ENCODE results near the gene NEUROD2. TPM values are rescaled to one million over a fixed set of nuclear protein-coding genes. Genes with fewer than 3 reads are reported as not detected.

NEUROD2 gene
- total and polyA plus RNA-seq, 10 of the 15 experiments (the other 5 are each of a cell fraction or from before 2014, with no cell fraction given) = not detected

DNA sequence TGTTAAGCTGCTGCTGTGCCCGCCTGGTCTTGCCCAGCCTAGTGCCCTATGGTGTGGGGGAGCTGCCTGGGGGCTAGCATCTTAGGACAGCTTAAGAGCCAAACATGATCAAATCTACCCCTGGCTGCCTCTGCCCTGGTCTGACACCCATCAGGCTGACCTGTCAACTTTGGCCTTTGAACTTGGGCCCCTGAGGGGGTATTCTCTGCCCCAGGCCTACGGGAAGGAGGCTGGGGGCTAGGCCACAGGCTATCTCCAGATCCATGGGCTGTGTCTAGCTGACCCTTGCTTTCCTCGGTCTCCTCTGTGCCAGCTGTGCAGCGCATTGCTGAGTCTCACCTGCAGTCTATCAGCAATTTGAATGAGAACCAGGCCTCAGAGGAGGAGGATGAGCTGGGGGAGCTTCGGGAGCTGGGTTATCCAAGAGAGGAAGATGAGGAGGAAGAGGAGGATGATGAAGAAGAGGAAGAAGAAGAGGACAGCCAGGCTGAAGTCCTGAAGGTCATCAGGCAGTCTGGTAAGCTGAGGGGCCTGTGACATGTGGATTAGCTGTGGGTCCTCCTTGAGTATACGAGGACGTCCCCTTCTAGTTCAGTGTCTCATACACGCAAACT, 26.0 kb upstream of the NEUROD2 start:
- SMC1A ChIA-PET (ENCODE audit: uncharacterized antibody, unreplicated experiment) = interaction anchor here (2.9 kb wide), 1 partner anchor 10 kb away, joined by 10 read pairs; no protein-coding TSS in a partner anchor
- 36% methylated on average over 8 of the region's 8 CpGs for WGBS (ENCODE audit: insufficient coverage, insufficient replicate concordance, low lambda C conversion rate, missing lambda C conversion rate)
- H3K4me2 ChIP-seq (ENCODE audit: control insufficient read depth, insufficient read depth) = no peak overlapping the region
- no peaks in the 10 kb centered on the region for H3K36me3 ChIP-seq (ENCODE audit: control insufficient read depth in 2 of 2, insufficient read depth in 2 of 2, low read length in 1 of 2)
- H3K9me3 ChIP-seq (replicated peaks; ENCODE audit: control insufficient read depth, insufficient read depth, low read length) = no peaks in the 10 kb centered on the region
- H3K9ac ChIP-seq (ENCODE audit: control insufficient read depth, insufficient read depth, low read length) = no peak overlapping the region
- peaks cover 13% of the 10 kb centered on the region for H3K4me1 ChIP-seq (ENCODE audit: control insufficient read depth, insufficient read depth, low read length)
- TF ChIP-seq, protein P1, sequence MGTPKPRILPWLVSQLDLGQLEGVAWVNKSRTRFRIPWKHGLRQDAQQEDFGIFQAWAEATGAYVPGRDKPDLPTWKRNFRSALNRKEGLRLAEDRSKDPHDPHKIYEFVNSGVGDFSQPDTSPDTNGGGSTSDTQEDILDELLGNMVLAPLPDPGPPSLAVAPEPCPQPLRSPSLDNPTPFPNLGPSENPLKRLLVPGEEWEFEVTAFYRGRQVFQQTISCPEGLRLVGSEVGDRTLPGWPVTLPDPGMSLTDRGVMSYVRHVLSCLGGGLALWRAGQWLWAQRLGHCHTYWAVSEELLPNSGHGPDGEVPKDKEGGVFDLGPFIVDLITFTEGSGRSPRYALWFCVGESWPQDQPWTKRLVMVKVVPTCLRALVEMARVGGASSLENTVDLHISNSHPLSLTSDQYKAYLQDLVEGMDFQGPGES (IDR thresholded peaks at IDR 0.05) = no peak
- TF ChIP-seq, protein P2, sequence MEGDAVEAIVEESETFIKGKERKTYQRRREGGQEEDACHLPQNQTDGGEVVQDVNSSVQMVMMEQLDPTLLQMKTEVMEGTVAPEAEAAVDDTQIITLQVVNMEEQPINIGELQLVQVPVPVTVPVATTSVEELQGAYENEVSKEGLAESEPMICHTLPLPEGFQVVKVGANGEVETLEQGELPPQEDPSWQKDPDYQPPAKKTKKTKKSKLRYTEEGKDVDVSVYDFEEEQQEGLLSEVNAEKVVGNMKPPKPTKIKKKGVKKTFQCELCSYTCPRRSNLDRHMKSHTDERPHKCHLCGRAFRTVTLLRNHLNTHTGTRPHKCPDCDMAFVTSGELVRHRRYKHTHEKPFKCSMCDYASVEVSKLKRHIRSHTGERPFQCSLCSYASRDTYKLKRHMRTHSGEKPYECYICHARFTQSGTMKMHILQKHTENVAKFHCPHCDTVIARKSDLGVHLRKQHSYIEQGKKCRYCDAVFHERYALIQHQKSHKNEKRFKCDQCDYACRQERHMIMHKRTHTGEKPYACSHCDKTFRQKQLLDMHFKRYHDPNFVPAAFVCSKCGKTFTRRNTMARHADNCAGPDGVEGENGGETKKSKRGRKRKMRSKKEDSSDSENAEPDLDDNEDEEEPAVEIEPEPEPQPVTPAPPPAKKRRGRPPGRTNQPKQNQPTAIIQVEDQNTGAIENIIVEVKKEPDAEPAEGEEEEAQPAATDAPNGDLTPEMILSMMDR (IDR thresholded peaks at IDR 0.05 in 2 of 3, conservative IDR thresholded peaks at IDR 0.05 in 1 of 3; ENCODE audit: control insufficient read depth in 2 of 3, extremely low read depth in 1 of 3, insufficient read depth in 1 of 3, low read depth in 3 of 3, low read length in 3 of 3) = no peak
- TF ChIP-seq, protein P3, sequence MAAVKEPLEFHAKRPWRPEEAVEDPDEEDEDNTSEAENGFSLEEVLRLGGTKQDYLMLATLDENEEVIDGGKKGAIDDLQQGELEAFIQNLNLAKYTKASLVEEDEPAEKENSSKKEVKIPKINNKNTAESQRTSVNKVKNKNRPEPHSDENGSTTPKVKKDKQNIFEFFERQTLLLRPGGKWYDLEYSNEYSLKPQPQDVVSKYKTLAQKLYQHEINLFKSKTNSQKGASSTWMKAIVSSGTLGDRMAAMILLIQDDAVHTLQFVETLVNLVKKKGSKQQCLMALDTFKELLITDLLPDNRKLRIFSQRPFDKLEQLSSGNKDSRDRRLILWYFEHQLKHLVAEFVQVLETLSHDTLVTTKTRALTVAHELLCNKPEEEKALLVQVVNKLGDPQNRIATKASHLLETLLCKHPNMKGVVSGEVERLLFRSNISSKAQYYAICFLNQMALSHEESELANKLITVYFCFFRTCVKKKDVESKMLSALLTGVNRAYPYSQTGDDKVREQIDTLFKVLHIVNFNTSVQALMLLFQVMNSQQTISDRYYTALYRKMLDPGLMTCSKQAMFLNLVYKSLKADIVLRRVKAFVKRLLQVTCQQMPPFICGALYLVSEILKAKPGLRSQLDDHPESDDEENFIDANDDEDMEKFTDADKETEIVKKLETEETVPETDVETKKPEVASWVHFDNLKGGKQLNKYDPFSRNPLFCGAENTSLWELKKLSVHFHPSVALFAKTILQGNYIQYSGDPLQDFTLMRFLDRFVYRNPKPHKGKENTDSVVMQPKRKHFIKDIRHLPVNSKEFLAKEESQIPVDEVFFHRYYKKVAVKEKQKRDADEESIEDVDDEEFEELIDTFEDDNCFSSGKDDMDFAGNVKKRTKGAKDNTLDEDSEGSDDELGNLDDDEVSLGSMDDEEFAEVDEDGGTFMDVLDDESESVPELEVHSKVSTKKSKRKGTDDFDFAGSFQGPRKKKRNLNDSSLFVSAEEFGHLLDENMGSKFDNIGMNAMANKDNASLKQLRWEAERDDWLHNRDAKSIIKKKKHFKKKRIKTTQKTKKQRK (IDR thresholded peaks at IDR 0.05; ENCODE audit: low read depth, low read length) = no peak
- peaks cover 17% of the 10 kb centered on the region for H3K79me2 ChIP-seq (ENCODE audit: control insufficient read depth, insufficient read depth, low read length)
- in situ Hi-C loops (cut with MboI) = no loop called here
- no TSS peak for BruUV-seq (replicated peaks)
- ATAC-seq (no peak), FAIRE-seq (no peak), DNase-seq (ENCODE audit: low read depth, low spot score) (no peak)
- H3K4me3 ChIP-seq = no peak overlapping the region
- POLR2A ChIA-PET = interaction anchor here (0.9 to 1.3 kb wide), 2 partner anchors 43 to 96 kb away, joined by 3 to 4 read pairs; partner anchors contain the start of gene MIEN1
- H3K27me3 ChIP-seq (replicated peaks in 1 of 2; ENCODE audit: control insufficient read depth in 2 of 2, insufficient read depth in 2 of 2, low read length in 1 of 2) = no peaks in the 10 kb centered on the region; a peak in 1 of 4 replicates
- H4K20me1 ChIP-seq (ENCODE audit: control insufficient read depth, insufficient read depth) = peaks cover 3% of the 10 kb centered on the region; the same call in 1 of the 2 replicates
- no peak overlapping the region for H2AFZ ChIP-seq (ENCODE audit: control insufficient read depth, low read depth, low read length)
- CTCF ChIA-PET = interaction anchor here (0.6 to 15.5 kb wide), 13 partner anchors 11 to 659 kb away, joined by 3 to 225 read pairs (median 5); partner anchors contain the start of gene IKZF3
- RAD21 ChIA-PET (ENCODE audit: unreplicated experiment) = interaction anchor here (0.5 to 3.4 kb wide), 3 partner anchors 11 to 343 kb away, joined by 3 to 20 read pairs (median 3); no protein-coding TSS in a partner anchor
- H3K27ac ChIP-seq (ENCODE audit: control insufficient read depth, insufficient read depth) = no peak overlapping the region
- intact Hi-C loops (cut with micrococcal nuclease; ENCODE audit: unreplicated experiment) = no loop called here

Data from GM12878 (cell line).